ENCODE measurements around the gene RAB3C.

DNA sequence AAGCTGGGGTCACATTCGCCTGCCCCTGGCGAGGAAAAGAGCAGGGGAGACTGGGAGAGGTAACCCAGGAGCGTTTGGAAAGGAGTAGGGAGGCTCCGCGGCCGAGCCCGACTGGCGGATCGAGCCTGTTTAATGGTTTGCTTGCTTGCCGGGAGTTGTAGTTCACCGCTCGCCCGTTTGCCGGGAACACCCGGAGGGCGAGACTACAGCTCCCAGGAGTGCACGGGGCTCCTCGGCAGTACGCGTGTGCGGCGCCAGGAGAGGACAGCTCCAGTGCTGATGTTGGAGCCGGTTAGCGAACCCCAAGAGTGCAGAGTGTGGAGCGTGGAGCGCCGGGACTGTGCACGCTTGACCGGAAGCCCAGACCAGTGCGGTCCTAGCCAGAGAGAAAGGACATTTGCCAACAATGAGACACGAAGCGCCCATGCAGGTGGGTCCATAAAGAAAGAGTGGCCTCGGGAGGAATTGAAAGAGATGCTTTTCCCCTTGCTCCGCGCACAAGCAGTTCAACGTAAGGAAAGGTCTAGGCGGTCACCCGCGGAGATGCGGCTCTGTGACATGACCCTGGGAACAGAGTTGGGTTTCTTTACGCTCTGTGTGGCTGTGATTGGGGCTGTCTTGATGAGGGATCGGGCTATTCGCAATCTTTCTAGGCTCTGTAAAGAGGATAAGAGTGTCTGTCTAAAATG lies at the start of gene RAB3C:
- TF ChIP-seq, protein P1, sequence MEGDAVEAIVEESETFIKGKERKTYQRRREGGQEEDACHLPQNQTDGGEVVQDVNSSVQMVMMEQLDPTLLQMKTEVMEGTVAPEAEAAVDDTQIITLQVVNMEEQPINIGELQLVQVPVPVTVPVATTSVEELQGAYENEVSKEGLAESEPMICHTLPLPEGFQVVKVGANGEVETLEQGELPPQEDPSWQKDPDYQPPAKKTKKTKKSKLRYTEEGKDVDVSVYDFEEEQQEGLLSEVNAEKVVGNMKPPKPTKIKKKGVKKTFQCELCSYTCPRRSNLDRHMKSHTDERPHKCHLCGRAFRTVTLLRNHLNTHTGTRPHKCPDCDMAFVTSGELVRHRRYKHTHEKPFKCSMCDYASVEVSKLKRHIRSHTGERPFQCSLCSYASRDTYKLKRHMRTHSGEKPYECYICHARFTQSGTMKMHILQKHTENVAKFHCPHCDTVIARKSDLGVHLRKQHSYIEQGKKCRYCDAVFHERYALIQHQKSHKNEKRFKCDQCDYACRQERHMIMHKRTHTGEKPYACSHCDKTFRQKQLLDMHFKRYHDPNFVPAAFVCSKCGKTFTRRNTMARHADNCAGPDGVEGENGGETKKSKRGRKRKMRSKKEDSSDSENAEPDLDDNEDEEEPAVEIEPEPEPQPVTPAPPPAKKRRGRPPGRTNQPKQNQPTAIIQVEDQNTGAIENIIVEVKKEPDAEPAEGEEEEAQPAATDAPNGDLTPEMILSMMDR (IDR thresholded peaks at IDR 0.05), result no peak
- TF ChIP-seq IRF2 (CRISPR knock-in tag; IDR thresholded peaks at IDR 0.05; ENCODE audit: borderline replicate concordance, low read depth) (no peak), SP1 (CRISPR knock-in tag; conservative IDR thresholded peaks at IDR 0.05) (peak; percentile 79)
